ENCODE data around the gene TLK1. TPM values are rescaled to one million over a fixed set of nuclear protein-coding genes. Genes with fewer than 3 reads are reported as not detected.

The TLK1 gene
- total and polyA plus RNA-seq, 2 donors (not counting 1 experiment from before 2014, with no cell fraction given) = 23.5 to 29.9 TPM

GRCh38 chr2:171201271-171201670 lies 40.6 kb upstream of the TLK1 start:
- Histone ChIP-seq H3K4me1 (ENCODE audit: control insufficient read depth, extremely low read depth, insufficient read depth, low read length) (no peaks in the 10 kb centered on the region), H3K27ac (ENCODE audit: insufficient read depth, low read length) (no peak overlapping the region), H3K79me2 (ENCODE audit: control insufficient read depth, insufficient read depth, low read length) (no peaks in the 10 kb centered on the region), H3K4me2 (ENCODE audit: extremely low read depth, insufficient read depth, low read length) (no peak overlapping the region), H3K9me3 (ENCODE audit: control insufficient read depth, insufficient read depth, low read depth, low read length) (no peaks in the 10 kb centered on the region), H3K9ac (ENCODE audit: insufficient read depth, low read length) (no peak overlapping the region), H3K27me3 (ENCODE audit: control insufficient read depth, insufficient read depth, low read length) (no peaks in the 10 kb centered on the region), H2AFZ (ENCODE audit: low read length) (no peak overlapping the region), H3K4me3 (replicated peaks in 1 of 4; ENCODE audit: control extremely low read depth in 1 of 4, insufficient read depth in 1 of 4, low read depth in 3 of 4, low read length in 4 of 4) (no peak overlapping the region), H4K20me1 (ENCODE audit: control insufficient read depth, extremely low read depth, insufficient read depth, low read length) (no peaks in the 10 kb centered on the region), H3K36me3 (ENCODE audit: control insufficient read depth, insufficient read depth, low read length) (no peaks in the 10 kb centered on the region)
- TF ChIP-seq EZH2 (IDR thresholded peaks at IDR 0.05; ENCODE audit: low read length, missing control alignments) (no peak), CTCF (conservative IDR thresholded peaks at IDR 0.05 in 1 of 2, IDR thresholded peaks at IDR 0.05 in 1 of 2; ENCODE audit: low read depth in 1 of 2, low read length in 2 of 2) (no peak)
- DNase-seq (ENCODE audit: low read depth in 2 of 2) = peak in 1 of 2 donors; percentile 11

- Histone ChIP-seq H4K20me1 (ENCODE audit: control insufficient read depth, extremely low read depth, insufficient read depth, low read length) (no peaks in the 10 kb centered on the region), H3K27me3 (ENCODE audit: control insufficient read depth, insufficient read depth, low read length) (no peaks in the 10 kb centered on the region), H3K27ac (ENCODE audit: insufficient read depth, low read length) (no peak overlapping the region), H2AFZ (ENCODE audit: low read length) (no peak overlapping the region), H3K9ac (ENCODE audit: insufficient read depth, low read length) (no peak overlapping the region), H3K9me3 (ENCODE audit: control insufficient read depth, insufficient read depth, low read depth, low read length) (no peaks in the 10 kb centered on the region), H3K4me1 (ENCODE audit: control insufficient read depth, extremely low read depth, insufficient read depth, low read length) (no peaks in the 10 kb centered on the region), H3K4me2 (ENCODE audit: extremely low read depth, insufficient read depth, low read length) (no peak overlapping the region), H3K4me3 (replicated peaks in 1 of 4; ENCODE audit: control extremely low read depth in 1 of 4, insufficient read depth in 1 of 4, low read depth in 3 of 4, low read length in 4 of 4) (no peak overlapping the region), H3K79me2 (ENCODE audit: control insufficient read depth, insufficient read depth, low read length) (no peaks in the 10 kb centered on the region), H3K36me3 (ENCODE audit: control insufficient read depth, insufficient read depth, low read length) (no peaks in the 10 kb centered on the region)
- no peak for DNase-seq (ENCODE audit: low read depth in 2 of 2)
- no peak for TF ChIP-seq CTCF (conservative IDR thresholded peaks at IDR 0.05 in 1 of 2, IDR thresholded peaks at IDR 0.05 in 1 of 2; ENCODE audit: low read depth in 1 of 2, low read length in 2 of 2)
- no peak for TF ChIP-seq EZH2 (IDR thresholded peaks at IDR 0.05; ENCODE audit: low read length, missing control alignments)
These were observed 39.8 kb upstream of the TLK1 start for GRCh38 chr2:171200469-171200868.

GRCh38 chr2:171191021-171191420 lies 30.3 kb upstream of the TLK1 start:
- Histone ChIP-seq H4K20me1 (ENCODE audit: control insufficient read depth, extremely low read depth, insufficient read depth, low read length) (no peaks in the 10 kb centered on the region), H3K27me3 (ENCODE audit: control insufficient read depth, insufficient read depth, low read length) (no peaks in the 10 kb centered on the region), H3K9ac (ENCODE audit: insufficient read depth, low read length) (no peak overlapping the region), H3K27ac (ENCODE audit: insufficient read depth, low read length) (no peak overlapping the region), H3K4me3 (replicated peaks in 1 of 4; ENCODE audit: control extremely low read depth in 1 of 4, insufficient read depth in 1 of 4, low read depth in 3 of 4, low read length in 4 of 4) (no peak overlapping the region), H3K4me1 (ENCODE audit: control insufficient read depth, extremely low read depth, insufficient read depth, low read length) (peaks cover 2% of the 10 kb centered on the region), H2AFZ (ENCODE audit: low read length) (no peak overlapping the region), H3K4me2 (ENCODE audit: extremely low read depth, insufficient read depth, low read length) (no peak overlapping the region), H3K79me2 (ENCODE audit: control insufficient read depth, insufficient read depth, low read length) (no peaks in the 10 kb centered on the region), H3K36me3 (ENCODE audit: control insufficient read depth, insufficient read depth, low read length) (no peaks in the 10 kb centered on the region), H3K9me3 (ENCODE audit: control insufficient read depth, insufficient read depth, low read depth, low read length) (no peaks in the 10 kb centered on the region)
- DNase-seq (ENCODE audit: low read depth in 2 of 2) = no peak
- TF ChIP-seq CTCF (conservative IDR thresholded peaks at IDR 0.05 in 1 of 2, IDR thresholded peaks at IDR 0.05 in 1 of 2; ENCODE audit: low read depth in 1 of 2, low read length in 2 of 2) = no peak
- TF ChIP-seq EZH2 (IDR thresholded peaks at IDR 0.05; ENCODE audit: low read length, missing control alignments) = no peak

Measured in fibroblast of lung (primary cell).